Measurements from ENCODE around the gene ZNF532. TPM values are rescaled to one million over a fixed set of nuclear protein-coding genes. Genes with fewer than 3 reads are reported as not detected.

ZNF532 gene
- total RNA-seq, 4 donors from 2014 or later: 80.2 to 111 (median 109) TPM

- WGBS, 2 donors: 93 to 95% methylated on average over 7 of the region's 7 CpGs
- DNase-seq: no peak
- TF ChIP-seq CTCF (IDR thresholded peaks at IDR 0.05) (no peak), POLR2A (IDR thresholded peaks at IDR 0.05) (no peak)
- H3K36me3 ChIP-seq: peaks cover 0 to 3% of the 10 kb centered on the region in 2 donors
- H3K9me3 ChIP-seq: no peaks in the 10 kb centered on the region
- H3K27me3 ChIP-seq: no peaks in the 10 kb centered on the region
- H3K4me3 ChIP-seq (replicated peaks in 1 of 3): no peak overlapping the region
- H3K27ac ChIP-seq: no peak overlapping the region
- H3K4me1 ChIP-seq: peaks cover 0 to 14% of the 10 kb centered on the region in 2 donors
- intact Hi-C loops (cut with DNase I): no loop called here
Observed at GRCh38 chr18:58903533-58903932, 38.9 kb downstream of the ZNF532 start.

DNA sequence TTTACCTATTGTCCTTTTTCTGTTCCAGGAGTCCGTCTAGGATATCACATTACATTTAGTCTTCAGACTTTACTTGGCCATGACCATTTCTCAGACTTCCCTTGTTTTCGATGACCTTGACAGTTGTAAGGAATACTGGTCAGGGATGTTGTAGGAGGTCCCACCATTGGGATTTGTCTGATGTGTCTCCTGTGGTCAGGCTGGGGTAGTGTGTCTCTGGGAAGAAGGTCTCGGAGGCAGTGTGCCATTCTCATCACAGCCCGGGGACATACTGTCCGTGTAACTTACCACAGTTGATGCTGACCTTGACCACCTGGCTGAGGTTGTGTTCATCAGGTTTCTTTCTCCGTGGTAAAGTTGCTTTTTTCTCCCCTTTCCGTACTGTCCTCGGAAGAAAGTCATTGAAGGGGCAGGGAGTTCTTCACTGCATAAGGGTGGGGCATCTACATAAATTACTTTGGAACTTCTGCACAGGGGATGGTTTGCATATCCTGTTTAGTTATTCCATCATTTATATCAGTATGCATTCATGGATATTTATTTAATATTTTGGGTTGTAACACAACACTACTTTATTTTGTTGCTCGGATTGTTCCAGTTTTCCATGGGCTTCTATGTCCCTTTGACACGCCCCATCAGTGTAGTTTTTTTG is 41.2 kb downstream of the ZNF532 start:
- Histone ChIP-seq H3K27me3 (no peaks in the 10 kb centered on the region), H3K4me3 (replicated peaks in 1 of 3) (no peak overlapping the region), H3K36me3 (peaks cover 0 to 3% of the 10 kb centered on the region in 2 donors), H3K27ac (no peak overlapping the region), H3K4me1 (peaks cover 1 to 4% of the 10 kb centered on the region in 2 donors), H3K9me3 (no peaks in the 10 kb centered on the region)
- DNase-seq: no peak
- intact Hi-C loops (cut with DNase I): no loop called here
- TF ChIP-seq CTCF (IDR thresholded peaks at IDR 0.05) (no peak), POLR2A (IDR thresholded peaks at IDR 0.05) (no peak)
- WGBS, 2 donors: 91 to 94% methylated on average over 10 of the region's 10 CpGs

DNA sequence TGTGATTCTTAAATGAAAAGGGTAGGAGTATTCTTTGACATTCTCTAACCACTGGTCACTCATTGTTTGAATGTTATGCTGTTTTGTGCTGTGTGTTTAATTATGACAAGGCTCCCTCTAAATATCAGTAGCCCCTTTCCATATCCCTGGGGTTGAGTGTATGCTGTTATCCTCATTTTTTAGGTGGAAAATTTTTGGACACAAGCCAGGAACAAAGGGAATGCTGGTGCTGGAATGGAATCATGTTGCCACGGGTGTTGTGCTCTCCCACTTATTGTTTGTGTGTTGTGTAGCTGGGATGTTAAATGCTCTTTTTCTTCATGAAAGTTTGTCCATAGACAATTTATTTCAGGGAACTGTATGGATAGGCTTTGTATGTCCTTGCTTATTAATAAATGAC is 43.3 kb downstream of the ZNF532 start:
- Histone ChIP-seq H3K4me3 (replicated peaks in 1 of 3) (no peak overlapping the region), H3K27ac (no peak overlapping the region), H3K9me3 (no peaks in the 10 kb centered on the region), H3K27me3 (no peaks in the 10 kb centered on the region), H3K4me1 (peaks cover 22 to 25% of the 10 kb centered on the region in 2 donors), H3K36me3 (no peaks in the 10 kb centered on the region)
- 81 to 83% methylated on average over 1 of the region's 1 CpG for WGBS, 2 donors
- TF ChIP-seq POLR2A (IDR thresholded peaks at IDR 0.05) (no peak), CTCF (IDR thresholded peaks at IDR 0.05) (no peak)
- DNase-seq: no peak
- intact Hi-C loops (cut with DNase I): no loop called here

DNA sequence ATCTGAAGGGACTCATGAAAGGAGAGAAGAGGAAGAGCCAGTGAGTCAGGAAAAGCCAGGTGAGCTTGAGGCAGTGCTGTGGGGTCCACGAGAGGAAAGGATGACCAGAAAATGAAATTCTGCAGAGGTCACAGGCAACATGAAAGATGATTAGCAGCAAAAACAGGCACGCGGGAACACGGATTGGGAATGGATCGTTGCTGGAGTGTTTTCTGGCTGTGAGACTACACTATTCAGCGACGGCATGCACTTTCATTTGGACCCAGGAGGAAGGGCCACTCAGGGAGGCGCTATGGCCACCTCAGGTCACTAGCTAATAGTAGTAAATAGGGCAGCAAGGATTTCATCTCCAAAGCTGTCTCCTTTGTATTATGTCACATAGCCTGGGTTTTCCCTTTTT is 44.8 kb downstream of the ZNF532 start:
- H3K36me3 ChIP-seq: no peaks in the 10 kb centered on the region
- H3K27me3 ChIP-seq: no peaks in the 10 kb centered on the region
- no peak for DNase-seq
- 85 to 91% methylated on average over 8 of the region's 8 CpGs for WGBS, 2 donors
- no peaks in the 10 kb centered on the region for H3K9me3 ChIP-seq
- TF ChIP-seq POLR2A (IDR thresholded peaks at IDR 0.05) (no peak), CTCF (IDR thresholded peaks at IDR 0.05) (no peak)
- H3K4me3 ChIP-seq (replicated peaks in 1 of 3): no peak overlapping the region
- intact Hi-C loops (cut with DNase I): no loop called here
- peaks cover 23 to 36% of the 10 kb centered on the region in 2 donors for H3K4me1 ChIP-seq
- peak overlapping the region in 1 of 3 donors; percentile 92 for H3K27ac ChIP-seq

DNA sequence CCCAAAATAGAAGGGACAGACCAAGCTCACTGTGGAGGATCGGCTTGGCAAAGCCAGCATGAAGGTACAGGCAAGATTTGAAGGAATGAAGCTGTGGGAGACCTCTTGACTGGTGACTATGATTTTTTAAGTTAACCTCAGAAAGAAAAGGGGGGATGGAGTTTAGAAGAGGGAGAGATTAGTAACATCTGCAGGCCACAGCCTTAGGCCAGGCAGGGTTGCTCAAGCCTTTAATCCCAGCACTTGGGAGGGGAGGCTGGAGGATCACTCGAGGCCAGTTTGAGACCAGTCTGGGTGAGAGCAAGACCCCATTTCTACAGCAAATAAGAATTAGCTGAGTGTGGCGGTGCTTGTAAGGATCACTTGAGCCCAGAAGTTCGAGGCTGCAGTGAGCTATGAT is 46.6 kb downstream of the ZNF532 start:
- TF ChIP-seq POLR2A (IDR thresholded peaks at IDR 0.05) (no peak), CTCF (IDR thresholded peaks at IDR 0.05) (no peak)
- Histone ChIP-seq H3K36me3 (no peaks in the 10 kb centered on the region), H3K4me1 (peaks cover 23 to 38% of the 10 kb centered on the region in 2 donors), H3K27me3 (no peaks in the 10 kb centered on the region), H3K9me3 (no peaks in the 10 kb centered on the region), H3K27ac (peak overlapping the region; percentile 74 to 92 (median 81)), H3K4me3 (replicated peaks in 1 of 3) (no peak overlapping the region)
- 55 to 70% methylated on average over 4 of the region's 4 CpGs for WGBS, 2 donors
- no peak for DNase-seq
- intact Hi-C loops (cut with DNase I): no loop called here
